K562 (cell line): ENCODE data around the gene SMIM41. TPM values are rescaled to one million over a fixed set of nuclear protein-coding genes. Genes with fewer than 3 reads are reported as not detected.
A peak's percentile ranks its signal among the peaks of the same experiment; 100 is the strongest.

Source experiments
- ATAC-seq: fragments of 200-7000 bp; cut with Tn5 transposase; 3 replicates; pipeline ENCODE4 v1.9.1; 2020; ENCODE audit warnings: moderate library complexity
- BruUV-seq: library from RNA; stranded (reverse); fragments of 400-500 nt; replicated peaks from 2 replicates; lab custom pipeline; 2021; lab: Mats Ljungman, UMichigan
- CTCF ChIA-PET: fragments of 300-600 bp; formaldehyde crosslinking; extraction: SDS; loops from one replicate; lab custom pipeline; 2021; ENCODE audit warnings: low intra/inter-chr PET ratio; lab: Yijun Ruan, JAX
- POLR2A ChIA-PET: fragments of 300-600, 350-650 bp; sonication (Branson Sonifier 250); formaldehyde crosslinking; extraction: SDS; loops from one replicate; lab custom pipeline; 2021; ENCODE audit warnings: antibody characterized with exemption, inconsistent platforms; lab: Yijun Ruan, JAX
- DNase-seq, 4 experiments: peaks; one replicate each; pipeline versions ENCODE4 v3.0.0 to v3.0.0-alpha.2; 2011 to 2018; ENCODE audit warnings: low spot score in 3 of 4, mixed read lengths in 3 of 4; ENCODE audit errors: extremely low read depth in 1 of 4
- FAIRE-seq: peaks from 2 replicates; lab custom pipeline; 2011; peaks lifted over from hg19 to GRCh38; lab: Jason Lieb, UNC
- H2AFZ ChIP-seq: 2 replicates; pipeline ENCODE4 v1.6.0; 2011; ENCODE audit warnings: low read depth, low read length, control low read depth, inconsistent platforms
- H3K27ac ChIP-seq: fragments of 200-600 bp; 3 replicates; pipeline ENCODE4 v1.8.0; 2011; ENCODE audit warnings: low read depth, mild to moderate bottlenecking, control low read depth, inconsistent platforms, low read length, moderate library complexity, mixed read lengths; ENCODE audit errors: extremely low read depth
- H3K27me3 ChIP-seq, 2 experiments: fragments of 300-600 bp in 1 of 2; 2 replicates in 1 of 2; 3 replicates in 1 of 2; pipeline versions ENCODE4 v1.6.0 to v1.8.0; 2011; ENCODE audit warnings: inconsistent platforms in 2 of 2, low read length in 2 of 2, mild to moderate bottlenecking in 1 of 2, mixed read lengths in 1 of 2, moderate library complexity in 1 of 2; ENCODE audit not compliant: control insufficient read depth in 2 of 2, insufficient read depth in 2 of 2
- H3K36me3 ChIP-seq: fragments of 300-600 bp; 3 replicates; pipeline ENCODE4 v1.8.0; 2011; ENCODE audit warnings: mild to moderate bottlenecking, low read length, inconsistent platforms; ENCODE audit not compliant: control insufficient read depth, insufficient read depth
- H3K4me1 ChIP-seq, 2 experiments: fragments of 200-600 bp in 1 of 2; replicated peaks in 1 of 2; 2 replicates in 1 of 2; 3 replicates in 1 of 2; pipeline versions ENCODE4 v1.5.1 to v1.8.0; 2011; ENCODE audit warnings: inconsistent platforms in 2 of 2, low read length in 2 of 2, mild to moderate bottlenecking in 1 of 2, mixed read lengths in 1 of 2, moderate library complexity in 1 of 2; ENCODE audit not compliant: control insufficient read depth in 2 of 2, insufficient read depth in 2 of 2
- H3K4me2 ChIP-seq: 2 replicates; pipeline ENCODE4 v1.6.1; 2011; ENCODE audit warnings: low read length, control low read depth, inconsistent platforms, mixed read lengths; ENCODE audit not compliant: insufficient read depth
- H3K4me3 ChIP-seq: fragments of 200-600 bp; sonication (generic), shearing (Covaris generic); 2 replicates; pipeline ENCODE4 v1.5.1; 2016; ENCODE audit warnings: control low read depth, inconsistent platforms
- H3K79me2 ChIP-seq: fragments of 200-600 bp; 3 replicates; pipeline ENCODE4 v1.8.0; 2011; ENCODE audit warnings: low read length, inconsistent platforms; ENCODE audit not compliant: control insufficient read depth, insufficient read depth
- H3K9ac ChIP-seq, 2 experiments: 2 replicates each; pipeline versions ENCODE4 v1.6.0 to v1.6.1; 2011; ENCODE audit warnings: low read depth in 2 of 2, low read length in 2 of 2, control low read depth in 1 of 2, inconsistent platforms in 1 of 2, mild to moderate bottlenecking in 1 of 2, mixed read lengths in 1 of 2; ENCODE audit not compliant: insufficient read depth in 1 of 2
- H3K9me1 ChIP-seq: one replicate; pipeline ENCODE4 v1.6.0; 2011; ENCODE audit warnings: inconsistent platforms, mild to moderate bottlenecking, low read length, moderate library complexity; ENCODE audit not compliant: control insufficient read depth, insufficient read depth
- H3K9me3 ChIP-seq: replicated peaks from 2 replicates; pipeline ENCODE4 v1.5.1; 2011; ENCODE audit warnings: low read depth, low read length, inconsistent platforms; ENCODE audit not compliant: control insufficient read depth, insufficient read depth
- H4K20me1 ChIP-seq: replicated peaks from 2 replicates; pipeline ENCODE4 v1.6.1; 2011; ENCODE audit warnings: low read length, inconsistent platforms, mixed read lengths; ENCODE audit not compliant: control insufficient read depth, insufficient read depth
- CEBPG ChIP-seq, 3 experiments: fragments of 200-800 bp in 1 of 3; sonication (Bioruptor generic) in 1 of 3; sonication (generic) in 1 of 3; formaldehyde crosslinking in 1 of 3; IDR thresholded peaks in 2 of 3; conservative IDR thresholded peaks in 1 of 3; 2 replicates each; pipeline versions ENCODE4 v1.6.1 to v1.8.0; 2016 to 2022; ENCODE audit warnings: missing compliant biosample characterization in 2 of 3, missing genetic modification characterization in 2 of 3, mild to moderate bottlenecking in 1 of 3, missing genetic modification reagents in 1 of 3
- DNMT1 ChIP-seq: fragments of 450-650 bp; IDR thresholded peaks from 2 replicates; pipeline ENCODE4 v1.6.1; 2016; ENCODE audit warnings: antibody characterized with exemption, mild to moderate bottlenecking
- E2F4 ChIP-seq: sonication (generic); formaldehyde crosslinking; IDR thresholded peaks from 2 replicates; pipeline ENCODE4 v1.8.0; 2022; ENCODE audit warnings: mild to moderate bottlenecking, low read depth, missing genetic modification reagents
- PHB2 ChIP-seq: fragments of 450-650 bp; IDR thresholded peaks from 2 replicates; pipeline ENCODE4 v1.6.1; 2017; ENCODE audit warnings: low read depth
- RAD21 ChIP-seq, 2 experiments: fragments of 250-450 bp in 1 of 2; fragments of 450-650 bp in 1 of 2; sonication (Bioruptor Pico) in 1 of 2; formaldehyde crosslinking in 1 of 2; IDR thresholded peaks in 1 of 2; conservative IDR thresholded peaks in 1 of 2; 2 replicates each; pipeline versions ENCODE4 v1.4.0 to v1.8.0; 2020 to 2022; ENCODE audit warnings: mild to moderate bottlenecking in 2 of 2, moderate library complexity in 1 of 2
- RFX1 ChIP-seq: fragments of 450-650 bp; IDR thresholded peaks from 2 replicates; pipeline ENCODE4 v1.6.1; 2016; ENCODE audit warnings: mild to moderate bottlenecking, moderate library complexity
- STAT5B ChIP-seq: fragments of 250-450 bp; sonication (Bioruptor Pico); IDR thresholded peaks from 2 replicates; pipeline ENCODE4 v1.8.0; 2021; ENCODE audit warnings: mild to moderate bottlenecking, inconsistent platforms
- YY1 ChIP-seq, 3 experiments: IDR thresholded peaks; 2 replicates each; pipeline ENCODE4 v1.6.1; 2011; ENCODE audit warnings: low read length in 2 of 3, mild to moderate bottlenecking in 2 of 3, moderate library complexity in 2 of 3, borderline replicate concordance in 1 of 3, control low read depth in 1 of 3, low read depth in 1 of 3; ENCODE audit not compliant: insufficient read depth in 3 of 3, insufficient replicate concordance in 2 of 3, control insufficient read depth in 1 of 3, insufficient read length in 1 of 3; ENCODE audit errors: extremely low read depth in 1 of 3
- ZEB2 ChIP-seq: fragments of 450-650 bp; IDR thresholded peaks from 2 replicates; pipeline ENCODE4 v1.6.1; 2016
- ZNF133 ChIP-seq: fragments of 250-450 bp; sonication (Bioruptor Pico); IDR thresholded peaks from 2 replicates; pipeline ENCODE4 v1.4.0; 2020; ENCODE audit warnings: mild to moderate bottlenecking
- ZNF384 ChIP-seq: IDR thresholded peaks from 2 replicates; pipeline ENCODE4 v1.6.1; 2012; ENCODE audit warnings: low read depth, low read length, improper control_type of control experiment
- ZNF644 ChIP-seq: fragments of 200-800 bp; sonication (Bioruptor generic); IDR thresholded peaks from 2 replicates; pipeline ENCODE4 v1.6.1; 2016; ENCODE audit warnings: low read depth, missing genetic modification characterization, missing compliant biosample characterization
- WGBS: fragments of 100-300 bp; shearing (Covaris generic); methylation state at CpG from one replicate; pipeline ENCODE4 v1.1.6; 2016; ENCODE audit warnings: low coverage, mixed read lengths; ENCODE audit not compliant: insufficient coverage; ENCODE audit errors: missing lambda C conversion rate; 5-methylcytosine and 5-hydroxymethylcytosine counted together
- in situ Hi-C: fragments of 300-500 bp; cut with MboI; formaldehyde crosslinking; loops from 4 replicates; pipeline ENCODE4 v1.15.0; 2018; ENCODE audit warnings: inconsistent platforms, mixed read lengths
- intact Hi-C: fragments of 100-400 bp; cut with micrococcal nuclease; formaldehyde crosslinking; loops from 2 replicates; pipeline ENCODE4 v1.14.2; 2022
- polyA plus RNA-seq, 8 experiments: library from polyadenylated mRNA; depleted of rRNA in 4 of 8; stranded (reverse) in 5 of 8; unstranded in 3 of 8; fragments of >200 nt; fragmentation: Nextera tagmentation in 2 of 8; fragmentation: Illumina TruSeq in 1 of 8; extraction: Ambion mirVana in 2 of 8; extraction: Trizol in 1 of 8; gene quantifications; 2 replicates each; pipeline versions ENCODE4 v1.2.1 to v1.2.3, GENCODE V29; 2011 to 2014; ENCODE audit warnings: inconsistent platforms in 1 of 8, missing spikeins in 1 of 8
- total RNA-seq, 7 experiments: library from RNA; depleted of rRNA in 6 of 7; stranded (reverse); fragments of >200 nt in 6 of 7; fragmentation: Illumina TruSeq in 2 of 7; extraction: Trizol in 2 of 7; gene quantifications; 2 replicates each; pipeline versions ENCODE4 v1.2.1 to v1.2.3, GENCODE V29; 2011 to 2021; ENCODE audit warnings: low replicate concordance in 1 of 7

Gene SMIM41
- total and polyA plus RNA-seq, 9 of the 15 experiments (the other 6 are each of a cell fraction or from before 2014, with no cell fraction given): not detected

- Histone ChIP-seq H3K4me1 (peaks cover 9 to 33% of the 10 kb centered on the region in 2 experiments; a peak in 4 of 5 replicates), H3K4me3 (no peak overlapping the region), H3K27me3 (peaks cover 0 to 13% of the 10 kb centered on the region in 2 experiments; a peak in 3 of 5 replicates), H3K4me2 (no peak overlapping the region), H4K20me1 (no peaks in the 10 kb centered on the region), H2AFZ (no peak overlapping the region), H3K79me2 (no peaks in the 10 kb centered on the region), H3K9me3 (no peaks in the 10 kb centered on the region), H3K27ac (no peak overlapping the region), H3K9me1 (no peaks in the 10 kb centered on the region), H3K36me3 (no peaks in the 10 kb centered on the region), H3K9ac (peak overlapping the region in 1 of 2 experiments; percentile 78; a peak in 2 of 4 replicates)
- FAIRE-seq: no peak
- in situ Hi-C loops: no loop called here
- DNase-seq: no peak
- no TSS peak for BruUV-seq
- intact Hi-C loops: no loop called here
- 59% methylated on average over 6 of the region's 12 CpGs for WGBS
- TF ChIP-seq PHB2 (no peak), ZNF384 (no peak), DNMT1 (no peak), CEBPG (CRISPR knock-in tag; IDR thresholded peaks at IDR 0.05) (no peak), CEBPG (tag; conservative IDR thresholded peaks at IDR 0.05 in 1 of 2, IDR thresholded peaks at IDR 0.05 in 1 of 2) (no peak), ZNF133 (no peak), STAT5B (CRISPR knock-in tag) (no peak), E2F4 (CRISPR knock-in tag) (no peak), YY1 (IDR thresholded peaks at IDR 0.05; ENCODE audit: borderline replicate concordance in 1 of 3, control insufficient read depth in 1 of 3, extremely low read depth in 1 of 3, insufficient read depth in 3 of 3, insufficient read length in 1 of 3, insufficient replicate concordance in 2 of 3, low read depth in 1 of 3, low read length in 2 of 3) (no peak), RFX1 (no peak), RAD21 (CRISPR knock-in tag; conservative IDR thresholded peaks at IDR 0.05 in 1 of 2, IDR thresholded peaks at IDR 0.05 in 1 of 2) (no peak), ZEB2 (no peak), ZNF644 (tag) (no peak)
- CTCF ChIA-PET: no interaction called here
- POLR2A ChIA-PET: interaction anchor here (0.7 to 1.3 kb wide), 4 partner anchors 8 to 29 kb away, joined by 3 to 6 read pairs (median 3); partner anchors contain the start of genes ATG101, NR4A1 and SMIM41
- no peak for ATAC-seq
These were observed 17.9 kb upstream of the SMIM41 start for GRCh38 chr12:52061470-52062166.
